Ovary (tissue), 3 donors: Measurements from ENCODE around the gene TLN1.

Source experiments
- CTCF ChIP-seq, 3 donors: fragments of 450-650 bp in 2 of 3; fragments of 200-600 bp in 1 of 3; IDR thresholded peaks; one replicate each; pipeline versions ENCODE4 v1.5.1 to v1.8.0; 2016 to 2022; ENCODE audit warnings: antibody characterized with exemption in 3 of 3, mild to moderate bottlenecking in 1 of 3
- EP300 ChIP-seq: sonication (generic); formaldehyde crosslinking; IDR thresholded peaks from one replicate; pipeline ENCODE4 v1.6.1; 2017; ENCODE audit warnings: antibody characterized with exemption
- POLR2A ChIP-seq: fragments of 450-650 bp; IDR thresholded peaks from one replicate; pipeline ENCODE4 v1.6.1; 2017; ENCODE audit warnings: antibody characterized with exemption, mild to moderate bottlenecking, moderate library complexity
- donor health status: DM: no; HTN: no; CAD: no.

GRCh38 chr9:35660966-35661415, 71.0 kb downstream of the TLN1 start:
- TF ChIP-seq CTCF (IDR thresholded peaks at IDR 0.05), result peak in 1 of 3 donors; percentile 22
- TF ChIP-seq EP300, result no peak
- TF ChIP-seq POLR2A, result no peak
